AG04450 (cell line): ENCODE data around the gene RASD2. TPM values are rescaled to one million over a fixed set of nuclear protein-coding genes. Genes with fewer than 3 reads are reported as not detected.

Experiments
- CTCF ChIA-PET: fragments of 300-600, 350-600 bp; formaldehyde crosslinking; extraction: SDS; loops from one replicate; lab custom pipeline; 2022; ENCODE audit warnings: antibody characterized with exemption, inconsistent platforms; lab: Charles Lee
- POLR2A ChIA-PET: fragments of 350-600 bp; formaldehyde crosslinking; extraction: SDS; loops from one replicate; lab custom pipeline; 2021; ENCODE audit warnings: antibody characterized with exemption, inconsistent platforms; lab: Yijun Ruan, JAX
- DNase-seq: peaks from one replicate; pipeline ENCODE4 v3.0.0-alpha.2; 2011; ENCODE audit warnings: low read depth, low spot score
- H3K27ac ChIP-seq: one replicate; pipeline ENCODE4 v1.5.1; 2012; ENCODE audit warnings: low read depth, low read length, control low read depth
- H3K27me3 ChIP-seq: one replicate; pipeline ENCODE4 v1.6.0; 2012; ENCODE audit warnings: low read length; ENCODE audit not compliant: control insufficient read depth, insufficient read depth
- H3K4me3 ChIP-seq: 2 replicates; pipeline ENCODE4 v1.5.1; 2011; ENCODE audit warnings: mild to moderate bottlenecking, low read depth, low read length, control low read depth
- H3K9me3 ChIP-seq: 2 replicates; pipeline ENCODE4 v1.5.1; 2012; ENCODE audit warnings: low read length; ENCODE audit not compliant: control insufficient read depth, insufficient read depth
- polyA plus RNA-seq: library from polyadenylated mRNA; depleted of rRNA; stranded (reverse); fragments of >200 nt; gene quantifications from 2 replicates; pipeline ENCODE4 v1.2.3, GENCODE V29; 2011
- TF ChIP-seq, protein P1 (sequence below): IDR thresholded peaks from 2 replicates; pipeline ENCODE4 v1.5.1; 2011; ENCODE audit warnings: low read depth, low read length, control low read depth, inconsistent platforms

RASD2 gene
- polyA plus RNA-seq, 1 experiment, result 0.14 TPM

DNA sequence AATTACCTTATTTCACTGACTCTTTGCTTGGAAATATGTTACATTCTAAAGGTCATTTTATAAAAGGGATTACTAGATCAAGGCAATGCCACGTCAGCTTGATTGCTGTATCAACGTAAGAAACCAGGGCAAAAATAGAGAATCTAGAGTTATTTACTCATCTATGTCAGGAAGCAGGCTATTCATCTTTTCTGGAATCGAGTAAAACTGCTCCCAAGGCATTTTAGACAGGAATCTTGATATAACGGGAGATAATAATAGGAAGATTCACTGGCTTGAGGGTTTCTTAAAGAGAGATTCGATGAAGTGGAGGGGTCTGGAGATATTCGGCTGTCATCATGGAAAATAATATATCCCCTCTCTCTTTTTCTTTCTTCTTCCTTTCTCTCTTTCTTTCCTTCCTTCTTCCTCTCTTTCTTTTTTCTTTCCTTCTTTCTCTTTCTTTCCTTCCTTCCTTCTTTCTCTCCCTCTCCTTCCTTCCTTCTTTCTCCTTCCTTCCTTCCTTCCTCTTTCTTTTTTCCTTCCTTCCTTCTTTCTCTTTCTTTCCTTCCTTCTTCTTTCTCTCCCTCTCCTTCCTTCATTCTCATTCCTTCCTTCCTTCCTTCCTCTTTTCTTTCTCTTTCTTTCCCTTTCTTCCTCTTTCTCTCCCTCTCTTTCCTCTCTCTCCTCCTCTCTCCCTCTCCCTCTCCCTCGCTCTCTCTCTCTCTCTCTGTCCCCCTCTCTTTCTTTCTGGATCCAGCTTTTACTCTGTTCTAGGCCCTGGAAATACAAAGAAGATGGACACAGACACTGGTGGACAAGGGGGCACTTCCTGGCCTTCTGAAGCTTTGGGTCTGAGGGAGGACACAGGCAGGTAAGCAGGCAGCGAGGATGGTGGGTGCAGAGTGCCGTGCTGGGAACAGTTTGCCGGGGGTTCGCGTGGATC, 18.1 kb upstream of the RASD2 start:
- H3K27me3 ChIP-seq, result peaks cover 23% of the 10 kb centered on the region
- H3K4me3 ChIP-seq, result no peak overlapping the region
- TF ChIP-seq, protein P1, sequence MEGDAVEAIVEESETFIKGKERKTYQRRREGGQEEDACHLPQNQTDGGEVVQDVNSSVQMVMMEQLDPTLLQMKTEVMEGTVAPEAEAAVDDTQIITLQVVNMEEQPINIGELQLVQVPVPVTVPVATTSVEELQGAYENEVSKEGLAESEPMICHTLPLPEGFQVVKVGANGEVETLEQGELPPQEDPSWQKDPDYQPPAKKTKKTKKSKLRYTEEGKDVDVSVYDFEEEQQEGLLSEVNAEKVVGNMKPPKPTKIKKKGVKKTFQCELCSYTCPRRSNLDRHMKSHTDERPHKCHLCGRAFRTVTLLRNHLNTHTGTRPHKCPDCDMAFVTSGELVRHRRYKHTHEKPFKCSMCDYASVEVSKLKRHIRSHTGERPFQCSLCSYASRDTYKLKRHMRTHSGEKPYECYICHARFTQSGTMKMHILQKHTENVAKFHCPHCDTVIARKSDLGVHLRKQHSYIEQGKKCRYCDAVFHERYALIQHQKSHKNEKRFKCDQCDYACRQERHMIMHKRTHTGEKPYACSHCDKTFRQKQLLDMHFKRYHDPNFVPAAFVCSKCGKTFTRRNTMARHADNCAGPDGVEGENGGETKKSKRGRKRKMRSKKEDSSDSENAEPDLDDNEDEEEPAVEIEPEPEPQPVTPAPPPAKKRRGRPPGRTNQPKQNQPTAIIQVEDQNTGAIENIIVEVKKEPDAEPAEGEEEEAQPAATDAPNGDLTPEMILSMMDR, result no peak
- ChIA-PET CTCF (interaction anchor here (0.7 kb wide), 1 partner anchor 403 kb away, joined by 4 read pairs; no protein-coding TSS in a partner anchor), POLR2A (interaction anchor here (0.6 kb wide), 1 partner anchor 208 kb away, joined by 5 read pairs; no protein-coding TSS in a partner anchor)
- H3K9me3 ChIP-seq, result no peaks in the 10 kb centered on the region
- H3K27ac ChIP-seq, result no peak overlapping the region
- DNase-seq, result no peak

DNA sequence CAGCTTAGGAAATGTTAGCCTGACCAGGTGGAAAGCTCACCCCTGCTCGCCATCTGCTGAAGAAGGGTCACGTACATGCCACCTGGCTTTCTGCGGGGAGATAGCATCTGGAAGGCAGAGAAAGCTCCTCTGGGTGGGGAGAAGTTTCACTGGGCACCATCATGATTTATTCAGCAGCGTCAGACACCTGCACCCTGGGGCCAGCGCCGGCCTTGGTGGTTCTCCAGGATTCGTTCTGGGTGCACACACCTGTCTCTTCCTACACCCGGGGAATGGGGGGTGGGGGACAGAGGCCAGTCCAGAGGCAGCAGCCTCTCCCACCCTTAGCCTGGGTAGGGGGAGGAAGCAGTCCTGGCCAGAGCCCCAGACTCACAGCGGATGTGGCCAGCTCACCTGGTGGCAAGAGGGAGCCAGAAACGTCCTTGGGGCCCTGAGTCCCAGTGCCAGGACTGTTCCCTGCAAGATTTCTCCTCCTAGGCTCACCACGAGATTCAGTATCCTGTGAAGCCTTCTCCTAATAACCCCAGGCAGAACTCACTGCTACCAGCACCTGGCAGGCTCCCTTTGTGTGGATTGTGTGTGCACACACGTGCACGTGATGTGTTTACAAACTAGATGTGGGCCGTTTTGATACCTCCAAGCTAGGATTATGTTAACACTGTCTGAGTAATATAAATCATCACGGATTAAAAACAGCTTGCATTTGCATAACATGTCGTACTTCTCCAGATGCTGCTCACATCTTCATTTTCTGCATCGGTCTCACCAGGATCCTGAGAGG, 17.3 kb upstream of the RASD2 start:
- no peak overlapping the region for H3K27ac ChIP-seq
- POLR2A ChIA-PET, result no interaction called here
- H3K4me3 ChIP-seq, result no peak overlapping the region
- CTCF ChIA-PET, result interaction anchor here (0.7 to 0.9 kb wide), 2 partner anchors 172 to 402 kb away, joined by 3 to 4 read pairs; no protein-coding TSS in a partner anchor
- H3K9me3 ChIP-seq, result no peaks in the 10 kb centered on the region
- H3K27me3 ChIP-seq, result peaks cover 17% of the 10 kb centered on the region
- DNase-seq, result no peak
- TF ChIP-seq, protein P1, result no peak

DNA sequence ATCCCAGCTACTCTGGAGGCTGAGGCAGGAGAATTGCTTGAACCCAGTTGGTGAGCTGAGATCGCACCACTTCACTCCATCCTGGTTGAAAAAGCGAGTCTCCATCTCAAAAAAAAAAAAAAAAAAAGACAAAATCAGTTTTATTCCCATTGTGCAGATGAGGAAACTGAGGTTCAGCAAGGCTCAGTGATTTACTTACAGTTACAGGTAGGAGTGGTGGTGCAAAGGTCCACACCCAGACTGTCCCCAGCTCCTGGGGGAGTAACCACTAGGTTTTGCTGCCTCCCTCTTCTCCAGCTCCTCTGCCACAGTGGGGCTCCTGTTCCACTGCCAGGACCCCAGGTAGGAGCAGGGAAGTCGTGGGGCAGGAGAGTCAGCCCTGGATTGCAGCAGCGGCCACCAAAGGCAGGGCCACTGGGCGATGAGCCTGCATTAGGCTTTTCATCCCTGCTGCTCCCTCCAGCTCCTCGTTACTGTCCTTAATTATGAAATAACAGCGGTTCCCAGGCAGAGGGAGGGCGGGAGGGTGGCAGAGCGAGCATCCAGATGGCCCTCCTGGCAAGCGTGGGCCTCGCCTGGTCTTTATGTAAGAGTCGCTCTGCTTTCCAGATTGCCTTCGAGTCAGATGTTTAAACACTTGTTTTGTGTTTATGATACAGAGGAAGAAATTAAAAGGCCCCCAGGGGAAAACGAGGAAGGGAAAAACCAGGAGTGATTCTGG, 15.5 kb upstream of the RASD2 start:
- H3K9me3 ChIP-seq, result no peaks in the 10 kb centered on the region; the same call in 1 of the 2 replicates
- no peak overlapping the region for H3K4me3 ChIP-seq
- H3K27me3 ChIP-seq, result peaks cover 13% of the 10 kb centered on the region
- ChIA-PET CTCF (interaction anchor here (0.6 kb wide), 1 partner anchor 13 kb away, joined by 3 read pairs; no protein-coding TSS in a partner anchor), POLR2A (no interaction called here)
- no peak overlapping the region for H3K27ac ChIP-seq
- TF ChIP-seq, protein P1, result no peak
- no peak for DNase-seq

DNA sequence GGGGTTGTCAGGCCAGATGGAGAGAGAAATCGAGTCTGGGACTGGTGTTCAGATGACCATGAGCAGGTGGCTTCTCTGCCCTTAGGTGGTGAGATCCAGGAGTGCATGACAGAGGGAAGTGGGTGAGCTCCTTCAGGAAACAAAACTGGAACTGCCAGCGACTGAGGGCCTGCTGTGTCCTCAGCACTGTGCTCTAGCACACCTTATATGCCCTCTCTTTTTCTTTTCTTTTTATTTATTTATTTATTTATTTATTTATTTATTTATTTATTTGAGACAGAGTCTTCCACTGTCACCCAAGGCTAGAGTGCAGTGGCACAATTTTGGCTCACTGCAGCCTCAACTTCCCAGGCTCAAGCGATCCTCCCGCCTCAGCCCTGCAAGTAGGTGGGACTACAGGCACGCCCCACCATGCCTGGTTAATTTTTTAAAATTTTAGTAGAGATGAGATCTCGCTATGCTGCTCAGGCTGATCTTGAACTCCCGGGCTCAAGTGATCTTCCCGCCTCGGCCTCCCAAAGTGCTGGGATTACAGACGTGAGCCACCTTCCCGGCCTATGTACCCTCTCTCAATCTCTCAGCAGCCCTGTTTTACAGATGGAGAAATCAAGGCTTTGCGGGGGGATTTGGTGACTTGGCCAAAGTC, 14.8 kb upstream of the RASD2 start:
- H3K4me3 ChIP-seq, result no peak overlapping the region

More for the DNA sequence above, 14.8 kb upstream of the RASD2 start:
- TF ChIP-seq, protein P1, result no peak
- ChIA-PET CTCF (no interaction called here), POLR2A (no interaction called here)
- no peak for DNase-seq
- Histone ChIP-seq H3K27ac (no peak overlapping the region), H3K9me3 (no peaks in the 10 kb centered on the region; the same call in 1 of the 2 replicates), H3K27me3 (peaks cover 13% of the 10 kb centered on the region)
